Keratinocyte (primary cell): ENCODE measurements around the gene IL3. TPM values are rescaled to one million over a fixed set of nuclear protein-coding genes. Genes with fewer than 3 reads are reported as not detected.

Source experiments
- DNase-seq: peaks from one replicate; pipeline ENCODE4 v3.0.0-alpha.2; 2011; ENCODE audit warnings: low read depth, missing footprints, low spot score
- FAIRE-seq: peaks from 2 replicates; lab custom pipeline; 2011; peaks lifted over from hg19 to GRCh38; lab: Jason Lieb, UNC
- H2AFZ ChIP-seq: 2 replicates; pipeline ENCODE4 v1.6.0; 2012; ENCODE audit warnings: low read length, control low read depth, inconsistent platforms; ENCODE audit not compliant: control insufficient read depth
- H3K27ac ChIP-seq: 2 replicates; pipeline ENCODE4 v1.5.1; 2011; ENCODE audit warnings: low read length; ENCODE audit not compliant: control insufficient read depth, insufficient read depth
- H3K27me3 ChIP-seq: 3 replicates; pipeline ENCODE4 v1.6.0; 2011; ENCODE audit warnings: low read length; ENCODE audit not compliant: control insufficient read depth, insufficient read depth; ENCODE audit errors: extremely low read depth
- H3K36me3 ChIP-seq, 2 experiments: 2 replicates in 1 of 2; 3 replicates in 1 of 2; pipeline ENCODE4 v1.5.1; 2011; ENCODE audit warnings: low read length in 2 of 2, mild to moderate bottlenecking in 1 of 2; ENCODE audit not compliant: control insufficient read depth in 2 of 2, insufficient read depth in 2 of 2; ENCODE audit errors: extremely low read depth in 1 of 2
- H3K4me1 ChIP-seq: 3 replicates; pipeline ENCODE4 v1.5.1; 2011; ENCODE audit warnings: low read length; ENCODE audit not compliant: control insufficient read depth, insufficient read depth; ENCODE audit errors: extremely low read depth
- H3K4me2 ChIP-seq: 3 replicates; pipeline ENCODE4 v1.6.0; 2011; ENCODE audit warnings: low read depth, low read length; ENCODE audit not compliant: control insufficient read depth, insufficient read depth; ENCODE audit errors: extremely low read depth
- H3K4me3 ChIP-seq, 3 experiments: fragments of 200-600 bp in 1 of 3; sonication (generic) in 1 of 3; 2 replicates in 2 of 3; 3 replicates in 1 of 3; pipeline ENCODE4 v1.5.1; 2011 to 2016; ENCODE audit warnings: low read length in 3 of 3, mild to moderate bottlenecking in 3 of 3, control low read depth in 2 of 3, inconsistent platforms in 1 of 3, low read depth in 1 of 3, mixed read lengths in 1 of 3, mixed run types in 1 of 3, moderate library complexity in 1 of 3; ENCODE audit not compliant: control insufficient read depth in 2 of 3, insufficient read depth in 2 of 3; ENCODE audit errors: extremely low read depth in 1 of 3
- H3K79me2 ChIP-seq: 2 replicates; pipeline ENCODE4 v1.6.0; 2012; ENCODE audit warnings: low read length; ENCODE audit not compliant: control insufficient read depth, insufficient read depth
- H3K9ac ChIP-seq: 3 replicates; pipeline ENCODE4 v1.6.0; 2011; ENCODE audit warnings: low read length; ENCODE audit not compliant: control insufficient read depth, insufficient read depth; ENCODE audit errors: extremely low read depth
- H3K9me1 ChIP-seq: 3 replicates; pipeline ENCODE4 v1.6.0; 2011; ENCODE audit warnings: low read length; ENCODE audit not compliant: control insufficient read depth, insufficient read depth; ENCODE audit errors: extremely low read depth
- H3K9me3 ChIP-seq: 2 replicates; pipeline ENCODE4 v1.5.1; 2012; ENCODE audit warnings: low read depth, low read length; ENCODE audit not compliant: control insufficient read depth
- H4K20me1 ChIP-seq: 3 replicates; pipeline ENCODE4 v1.6.0; 2011; ENCODE audit warnings: low read length; ENCODE audit not compliant: control insufficient read depth, insufficient read depth; ENCODE audit errors: extremely low read depth
- CTCF ChIP-seq, 3 experiments: IDR thresholded peaks in 1 of 3; conservative IDR thresholded peaks in 1 of 3; optimal IDR thresholded peaks in 1 of 3; 2 replicates in 2 of 3; 3 replicates in 1 of 3; pipeline versions ENCODE3 to v1.5.1; 2011; ENCODE audit warnings: low read length in 3 of 3, mild to moderate bottlenecking in 3 of 3, moderate library complexity in 2 of 3, control low read depth in 1 of 3, inconsistent platforms in 1 of 3; ENCODE audit not compliant: insufficient read depth in 2 of 3; ENCODE audit errors: extremely low read depth in 1 of 3
- EZH2 ChIP-seq: IDR thresholded peaks from one replicate; pipeline ENCODE4 v1.6.1; 2012; ENCODE audit warnings: inconsistent platforms, mild to moderate bottlenecking, low read length, moderate library complexity
- dilution Hi-C: fragments of 300-500 bp; cut with MboI; formaldehyde crosslinking; loops from one replicate; pipeline ENCODE4 v1.7.0; 2020; ENCODE audit warnings: low sequenced_read_pairs; ENCODE audit not compliant: extremely low pct_ligation_motif_present
- polyA plus RNA-seq, 5 experiments: library from polyadenylated mRNA; depleted of rRNA in 3 of 5; stranded (reverse) in 3 of 5; stranded (forward) in 1 of 5; unstranded in 1 of 5; fragments of >200 nt; gene quantifications; 1 replicate in 1 of 5; 2 replicates in 3 of 5; 3 replicates in 1 of 5; pipeline versions ENCODE4 v1.2.1 to v1.2.3, GENCODE V29; 2011 to 2012; ENCODE audit warnings: missing spikeins in 2 of 5, low read depth in 1 of 5, low replicate concordance in 1 of 5

IL3 gene
- polyA plus RNA-seq, 1 donor (not counting 4 experiments of a cell fraction or from before 2014, with no cell fraction given): not detected

GRCh38 chr5:132059043-132059695, 1.3 kb upstream of the IL3 start:
- Histone ChIP-seq H3K4me1 (no peaks in the 10 kb centered on the region), H2AFZ (no peak overlapping the region), H3K36me3 (no peaks in the 10 kb centered on the region), H3K4me3 (no peak overlapping the region), H4K20me1 (no peaks in the 10 kb centered on the region), H3K4me2 (no peak overlapping the region), H3K79me2 (no peaks in the 10 kb centered on the region), H3K27me3 (peaks cover 4% of the 10 kb centered on the region), H3K9ac (no peak overlapping the region), H3K27ac (no peak overlapping the region), H3K9me3 (no peaks in the 10 kb centered on the region), H3K9me1 (no peaks in the 10 kb centered on the region)
- dilution Hi-C loops: no loop called here
- no peak for TF ChIP-seq EZH2
- no peak for TF ChIP-seq CTCF (optimal IDR thresholded peaks at IDR 0.05 in 1 of 3, IDR thresholded peaks at IDR 0.05 in 1 of 3, conservative IDR thresholded peaks at IDR 0.05 in 1 of 3; ENCODE audit: extremely low read depth in 1 of 3, insufficient read depth in 2 of 3, low read length in 3 of 3)
- no peak for FAIRE-seq
- no peak for DNase-seq

- peaks cover 4% of the 10 kb centered on the region for H3K27me3 ChIP-seq
- H3K9ac ChIP-seq: no peak overlapping the region
- DNase-seq (no peak), FAIRE-seq (no peak)
- no peak for TF ChIP-seq EZH2
- no peak for TF ChIP-seq CTCF (optimal IDR thresholded peaks at IDR 0.05 in 1 of 3, IDR thresholded peaks at IDR 0.05 in 1 of 3, conservative IDR thresholded peaks at IDR 0.05 in 1 of 3; ENCODE audit: extremely low read depth in 1 of 3, insufficient read depth in 2 of 3, low read length in 3 of 3)
- no peaks in the 10 kb centered on the region for H3K4me1 ChIP-seq
- dilution Hi-C loops: no loop called here
- no peak overlapping the region for H3K27ac ChIP-seq
- no peaks in the 10 kb centered on the region for H3K36me3 ChIP-seq
- H3K9me1 ChIP-seq: no peaks in the 10 kb centered on the region
- no peak overlapping the region for H3K4me2 ChIP-seq
- no peaks in the 10 kb centered on the region for H3K79me2 ChIP-seq
- H2AFZ ChIP-seq: no peak overlapping the region
- H4K20me1 ChIP-seq: no peaks in the 10 kb centered on the region
- no peak overlapping the region for H3K4me3 ChIP-seq
- H3K9me3 ChIP-seq: no peaks in the 10 kb centered on the region
These were observed 557 bp upstream of the IL3 start for GRCh38 chr5:132059696-132060500.
